BJ (cell line): Measurements from ENCODE around the gene CYP8B1. TPM values are rescaled to one million over a fixed set of nuclear protein-coding genes. Genes with fewer than 3 reads are reported as not detected.

Source experiments
- CTCF ChIA-PET: fragments of 350-600 bp; formaldehyde crosslinking; extraction: SDS; loops from one replicate; lab custom pipeline; 2021; ENCODE audit warnings: antibody characterized with exemption, inconsistent platforms; lab: Yijun Ruan, JAX
- POLR2A ChIA-PET: fragments of 300-600 bp; sonication (Branson Sonifier 250); formaldehyde crosslinking; extraction: SDS; loops from one replicate; lab custom pipeline; 2021; ENCODE audit warnings: antibody characterized with exemption; lab: Charles Lee
- DNase-seq: peaks from one replicate; pipeline ENCODE4 v3.0.0-alpha.2; 2011; ENCODE audit warnings: low read depth
- H3K27me3 ChIP-seq: 2 replicates; pipeline ENCODE4 v1.6.0; 2011; ENCODE audit warnings: low read length; ENCODE audit not compliant: control insufficient read depth, insufficient read depth
- H3K36me3 ChIP-seq: 2 replicates; pipeline ENCODE4 v1.5.1; 2011; ENCODE audit warnings: low read length; ENCODE audit not compliant: control insufficient read depth, insufficient read depth
- H3K4me3 ChIP-seq: 2 replicates; pipeline ENCODE4 v1.5.1; 2011; ENCODE audit warnings: low read depth, mild to moderate bottlenecking, control low read depth, low read length
- polyA plus RNA-seq: library from polyadenylated mRNA; depleted of rRNA; stranded (reverse); fragments of >200 nt; gene quantifications from 2 replicates; pipeline ENCODE4 v1.2.3, GENCODE V29; 2011
- TF ChIP-seq, protein P1 (sequence below): IDR thresholded peaks from 2 replicates; pipeline ENCODE4 v1.5.1; 2011; ENCODE audit warnings: low read depth, mild to moderate bottlenecking, control low read depth, inconsistent platforms, low read length, moderate library complexity; ENCODE audit not compliant: insufficient read depth

CYP8B1 gene
- polyA plus RNA-seq, 1 experiment = not detected

GRCh38 chr3:42901073-42901415 lies 25.4 kb upstream of the CYP8B1 start:
- ChIA-PET POLR2A (no interaction called here), CTCF (no interaction called here)
- Histone ChIP-seq H3K27me3 (peaks cover 1% of the 10 kb centered on the region), H3K36me3 (no peaks in the 10 kb centered on the region), H3K4me3 (no peak overlapping the region)
- no peak for DNase-seq
- TF ChIP-seq, protein P1, sequence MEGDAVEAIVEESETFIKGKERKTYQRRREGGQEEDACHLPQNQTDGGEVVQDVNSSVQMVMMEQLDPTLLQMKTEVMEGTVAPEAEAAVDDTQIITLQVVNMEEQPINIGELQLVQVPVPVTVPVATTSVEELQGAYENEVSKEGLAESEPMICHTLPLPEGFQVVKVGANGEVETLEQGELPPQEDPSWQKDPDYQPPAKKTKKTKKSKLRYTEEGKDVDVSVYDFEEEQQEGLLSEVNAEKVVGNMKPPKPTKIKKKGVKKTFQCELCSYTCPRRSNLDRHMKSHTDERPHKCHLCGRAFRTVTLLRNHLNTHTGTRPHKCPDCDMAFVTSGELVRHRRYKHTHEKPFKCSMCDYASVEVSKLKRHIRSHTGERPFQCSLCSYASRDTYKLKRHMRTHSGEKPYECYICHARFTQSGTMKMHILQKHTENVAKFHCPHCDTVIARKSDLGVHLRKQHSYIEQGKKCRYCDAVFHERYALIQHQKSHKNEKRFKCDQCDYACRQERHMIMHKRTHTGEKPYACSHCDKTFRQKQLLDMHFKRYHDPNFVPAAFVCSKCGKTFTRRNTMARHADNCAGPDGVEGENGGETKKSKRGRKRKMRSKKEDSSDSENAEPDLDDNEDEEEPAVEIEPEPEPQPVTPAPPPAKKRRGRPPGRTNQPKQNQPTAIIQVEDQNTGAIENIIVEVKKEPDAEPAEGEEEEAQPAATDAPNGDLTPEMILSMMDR = no peak

- DNase-seq = no peak
- POLR2A ChIA-PET = no interaction called here
- CTCF ChIA-PET = no interaction called here
- peaks cover 1% of the 10 kb centered on the region for H3K27me3 ChIP-seq
- no peak overlapping the region for H3K4me3 ChIP-seq
- no peaks in the 10 kb centered on the region for H3K36me3 ChIP-seq
- TF ChIP-seq, protein P1 = no peak
These were observed 24.8 kb upstream of the CYP8B1 start for GRCh38 chr3:42900226-42901072.

DNA sequence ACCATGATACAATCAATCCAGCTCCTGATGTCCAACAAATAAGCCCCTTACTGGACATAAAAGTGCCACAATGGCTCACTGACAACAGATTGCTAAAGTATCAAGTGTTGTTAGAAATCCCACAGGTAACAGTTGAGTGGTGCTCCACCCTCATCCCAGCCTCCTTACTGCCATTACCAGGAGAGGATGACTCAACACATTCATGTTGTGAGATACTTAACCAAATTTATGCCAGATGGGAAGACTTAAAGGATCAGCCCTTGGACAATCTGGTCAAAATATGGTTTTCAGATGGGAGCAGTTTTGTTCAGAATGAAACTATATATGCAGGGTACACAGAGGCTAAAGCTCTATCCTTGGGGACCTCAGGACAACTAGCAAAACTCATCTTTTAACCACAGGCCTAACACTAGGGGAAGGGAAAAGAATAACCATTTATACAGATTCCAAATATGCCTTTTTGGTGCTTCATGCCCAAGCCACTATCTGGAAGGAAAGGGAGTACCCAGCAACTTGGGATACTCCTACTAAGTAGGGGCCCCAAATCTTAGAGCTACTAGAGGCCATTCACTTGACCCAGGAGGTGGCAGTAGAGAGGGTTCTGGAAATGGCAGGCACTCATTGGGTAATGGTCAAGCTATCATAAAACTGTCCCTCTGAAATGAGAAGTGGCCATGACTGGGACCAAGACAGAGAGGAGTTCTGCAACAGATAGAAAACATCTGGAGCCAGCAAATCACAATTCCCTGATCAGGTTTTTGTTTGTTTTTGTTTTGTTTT lies 23.4 kb upstream of the CYP8B1 start:
- ChIA-PET POLR2A (no interaction called here), CTCF (no interaction called here)
- Histone ChIP-seq H3K27me3 (no peaks in the 10 kb centered on the region; the same call in 1 of the 2 replicates), H3K4me3 (no peak overlapping the region), H3K36me3 (no peaks in the 10 kb centered on the region)
- TF ChIP-seq, protein P1 = no peak
- no peak for DNase-seq

- Histone ChIP-seq H3K36me3 (no peaks in the 10 kb centered on the region), H3K4me3 (no peak overlapping the region), H3K27me3 (peaks cover 2% of the 10 kb centered on the region)
- ChIA-PET POLR2A (no interaction called here), CTCF (no interaction called here)
- TF ChIP-seq, protein P1 = no peak
- no peak for DNase-seq
These were observed 19.8 kb upstream of the CYP8B1 start for GRCh38 chr3:42895580-42895868.

- CTCF ChIA-PET = no interaction called here
- POLR2A ChIA-PET = no interaction called here
These were observed 19.3 kb upstream of the CYP8B1 start for GRCh38 chr3:42894698-42895579.

More at GRCh38 chr3:42894698-42895579, 19.3 kb upstream of the CYP8B1 start:
- no peaks in the 10 kb centered on the region for H3K36me3 ChIP-seq
- no peak overlapping the region for H3K4me3 ChIP-seq
- peaks cover 2% of the 10 kb centered on the region for H3K27me3 ChIP-seq
- DNase-seq = no peak
- TF ChIP-seq, protein P1 = no peak
